Suppressor macrophage treated with lipopolysaccharide for 4 hours (primary cell): ENCODE measurements around the gene MSX2.

ENCODE experiments used
- DNase-seq: peaks from one replicate; pipeline ENCODE4 v3.0.0-alpha.2; 2020

MSX2 gene

DNA sequence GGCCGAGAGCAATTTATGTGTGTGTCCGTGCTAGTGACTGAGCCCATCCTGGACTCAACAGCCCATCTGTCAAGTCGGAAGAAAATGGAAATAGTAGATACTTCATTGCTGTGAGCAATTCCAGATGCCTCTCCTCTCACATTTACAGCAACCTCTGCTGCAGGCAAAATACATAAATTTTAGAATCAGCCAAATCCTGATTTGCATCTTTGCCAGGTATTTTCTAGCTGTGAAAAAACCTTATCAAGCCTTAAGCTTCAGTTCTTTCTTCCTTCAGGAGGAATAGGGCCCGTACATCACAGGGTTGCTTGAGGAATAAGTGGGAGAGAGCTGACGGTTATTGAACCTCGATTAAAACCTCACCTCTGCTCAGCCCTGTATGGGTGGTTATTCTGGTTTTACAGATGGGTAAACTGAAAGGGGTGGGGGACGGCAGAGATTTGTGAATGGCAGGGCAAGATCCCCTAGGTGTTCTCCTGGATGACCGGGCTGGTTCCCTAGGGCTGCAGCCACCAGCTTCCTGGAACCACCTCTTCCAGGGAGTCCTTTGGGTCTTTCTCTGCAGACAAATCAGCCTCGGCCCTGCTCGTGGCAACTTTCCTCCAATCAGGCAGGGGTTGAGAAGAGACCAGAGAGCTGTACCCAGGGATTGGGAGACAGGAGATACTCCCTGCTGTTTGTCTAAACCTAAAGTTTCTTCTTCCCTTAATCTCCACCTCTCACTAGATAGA is 5.3 kb upstream of the MSX2 start:
- DNase-seq = no peak

DNA sequence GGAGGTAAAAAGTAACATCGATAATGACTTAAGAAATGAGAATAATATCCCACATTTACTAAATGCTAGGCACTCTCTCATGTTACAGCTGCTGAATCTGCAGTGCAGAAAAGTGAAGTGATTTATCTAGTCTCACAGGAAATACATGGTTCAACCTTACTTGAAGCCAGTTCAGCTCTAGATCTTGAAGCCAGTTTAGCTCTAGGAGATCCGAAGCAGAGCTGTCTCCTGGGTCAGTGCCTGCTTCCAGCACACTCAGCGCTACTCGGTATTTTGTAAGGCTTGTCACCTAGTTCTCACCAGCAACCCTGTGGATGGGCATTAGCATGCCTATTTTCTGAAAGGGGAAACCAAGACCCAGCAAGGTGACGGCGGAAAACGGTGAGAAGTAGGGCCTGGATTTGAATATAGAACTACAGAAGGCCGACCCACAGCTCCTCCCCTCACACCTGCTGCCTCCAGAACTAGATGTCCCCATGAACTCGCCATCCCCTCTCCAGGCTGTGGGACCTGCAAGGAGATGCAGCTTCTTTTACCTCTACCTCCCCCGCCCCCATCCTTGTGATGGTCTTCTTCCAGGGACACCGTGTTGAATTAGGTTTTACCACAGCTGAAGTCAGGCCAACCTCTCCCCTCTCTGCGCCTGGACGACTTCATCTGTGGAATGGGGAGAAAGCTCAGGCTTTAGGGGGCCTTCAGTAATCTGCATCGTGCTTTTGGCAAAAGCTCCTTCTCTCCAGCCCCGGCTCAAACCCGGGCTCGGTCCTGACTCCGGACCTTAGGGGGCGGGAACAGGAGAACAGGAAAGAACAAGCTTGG is 4.4 kb upstream of the MSX2 start:
- DNase-seq = no peak

DNA sequence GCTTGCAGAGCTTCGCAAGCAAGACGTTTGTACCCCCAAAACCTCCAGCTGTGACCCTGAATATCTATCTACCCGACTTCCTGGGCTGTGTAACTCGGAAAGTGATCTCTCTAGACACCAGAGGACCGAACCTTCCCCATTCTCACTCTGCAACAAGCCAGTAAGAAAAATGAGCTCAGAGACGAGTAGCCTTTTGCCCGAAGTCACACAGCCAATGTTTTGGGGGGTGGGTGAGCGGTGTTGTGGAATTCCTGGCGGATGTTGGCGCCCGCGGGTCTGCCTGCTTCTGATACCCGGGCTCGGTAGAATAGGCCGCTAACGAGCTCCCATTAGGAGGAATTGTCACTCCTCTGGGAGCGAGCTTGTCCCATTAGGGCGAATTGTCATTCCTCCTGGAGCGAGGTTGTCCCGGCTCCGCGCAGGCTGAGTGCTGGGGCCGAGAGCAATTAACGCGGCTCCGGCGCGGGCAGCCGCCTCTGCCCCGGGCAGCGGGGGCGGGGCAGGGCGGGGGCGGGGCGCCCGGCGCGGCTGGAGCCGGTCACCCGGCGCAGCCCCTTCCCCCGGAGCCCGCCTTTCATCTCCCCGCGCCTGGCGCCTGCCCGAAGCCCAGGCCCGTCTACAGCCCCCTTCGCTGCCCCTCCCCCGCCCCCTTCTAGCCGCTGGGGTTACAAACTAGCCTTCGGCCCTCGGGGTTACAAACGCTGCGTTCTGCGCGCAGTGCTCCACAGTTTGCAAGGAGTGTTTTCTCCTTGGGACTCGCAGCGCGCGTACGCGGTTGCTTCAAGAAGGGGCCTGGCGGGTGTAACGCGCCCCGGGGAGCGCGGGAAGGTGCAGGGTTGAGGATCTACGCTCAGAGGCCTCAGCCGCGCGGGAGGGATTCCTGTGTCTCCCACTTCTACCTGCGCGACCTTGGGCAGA is 3.5 kb upstream of the MSX2 start:
- no peak for DNase-seq

DNA sequence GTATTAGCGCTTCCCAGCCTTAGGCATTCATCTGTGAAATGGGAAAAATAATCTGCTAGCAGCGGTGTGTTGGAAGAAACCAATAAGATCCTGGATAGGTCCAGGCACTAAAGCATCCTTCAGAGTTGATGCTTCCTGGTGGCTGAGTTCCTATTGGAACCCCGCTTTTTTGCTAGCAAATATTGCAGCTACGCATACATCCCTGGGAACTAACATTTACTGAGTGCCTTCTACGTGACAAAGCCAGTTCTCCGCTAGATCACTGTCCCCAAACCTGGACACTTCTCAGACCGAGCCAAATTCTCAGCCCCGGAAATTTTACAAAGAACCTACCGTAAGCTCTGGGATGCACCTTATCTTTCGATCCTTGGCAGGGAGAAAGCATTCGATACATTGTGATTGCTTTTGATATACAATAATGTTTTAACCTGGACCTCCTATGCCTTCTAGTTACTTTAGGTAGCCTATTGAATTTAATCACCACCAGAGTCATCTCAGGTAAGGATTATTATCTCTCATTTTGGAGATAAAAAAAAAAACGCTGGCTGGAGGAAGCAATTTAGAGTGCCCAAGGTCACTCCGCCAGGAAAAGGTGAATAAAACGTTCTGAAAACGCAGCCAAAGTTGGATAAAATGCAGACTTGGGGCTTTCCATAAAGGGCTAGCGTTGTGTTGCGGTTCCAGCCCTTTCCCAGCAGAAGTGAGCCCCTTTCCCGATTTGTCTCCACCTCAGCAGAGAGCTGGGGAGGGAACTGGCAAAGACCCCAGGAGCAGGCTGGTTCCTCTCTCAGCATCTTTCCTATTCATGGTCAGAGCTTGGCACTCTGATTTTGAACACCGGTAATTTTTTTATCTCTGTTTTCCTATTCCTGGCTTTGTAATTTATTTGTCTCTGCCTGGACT is 2.6 kb upstream of the MSX2 start:
- DNase-seq = no peak

DNA sequence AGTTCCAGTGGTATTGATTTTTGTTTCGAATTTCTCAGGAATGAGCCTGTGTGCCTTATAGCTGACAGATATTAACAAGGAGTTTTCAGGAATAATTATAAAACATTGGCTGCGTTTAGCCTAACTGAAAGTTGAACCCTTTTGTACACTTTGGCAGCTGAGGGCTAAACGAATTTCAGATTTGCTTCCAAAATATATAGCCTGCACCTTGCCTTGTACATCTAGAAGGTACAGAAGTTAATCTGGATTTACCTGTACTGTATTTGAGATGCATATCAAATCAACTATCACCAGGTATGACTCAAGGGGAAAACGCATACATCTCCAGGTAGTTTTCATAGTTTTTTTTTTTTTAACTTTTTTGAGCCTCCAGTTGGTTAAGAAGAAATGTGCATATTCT is 1.9 kb upstream of the MSX2 start:
- DNase-seq = no peak

DNA sequence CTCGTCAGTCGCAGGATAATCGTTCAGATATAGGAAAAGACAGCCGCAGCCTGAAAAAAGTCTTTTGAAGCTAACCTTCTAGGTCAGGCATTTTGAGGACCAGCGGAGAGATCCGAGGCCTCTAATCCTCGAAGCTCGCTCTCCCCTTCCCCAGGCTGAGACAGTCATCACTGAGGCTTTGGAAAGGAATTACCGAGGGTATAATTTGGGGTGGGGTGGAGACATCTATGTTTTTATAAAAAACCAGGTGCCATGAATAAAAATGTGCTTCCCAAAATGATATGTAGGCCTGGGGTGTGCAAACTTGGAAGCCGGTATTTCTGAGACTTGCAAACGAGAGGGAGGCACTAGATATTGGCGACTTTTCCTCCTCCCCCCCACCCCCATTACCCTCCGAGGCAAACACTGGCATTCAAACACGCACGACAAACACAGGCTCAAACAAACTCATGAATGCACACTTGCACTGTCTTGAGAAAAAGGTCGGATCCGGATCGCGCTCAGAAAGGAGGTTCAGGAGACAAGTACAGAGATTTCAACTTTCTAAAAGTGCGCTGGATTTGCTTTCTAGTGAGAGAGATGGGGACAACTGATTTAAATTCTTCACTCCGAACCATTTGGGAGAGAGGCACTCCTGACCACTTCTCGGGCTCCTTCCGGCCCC is 935 bp upstream of the MSX2 start:
- DNase-seq = no peak

DNA sequence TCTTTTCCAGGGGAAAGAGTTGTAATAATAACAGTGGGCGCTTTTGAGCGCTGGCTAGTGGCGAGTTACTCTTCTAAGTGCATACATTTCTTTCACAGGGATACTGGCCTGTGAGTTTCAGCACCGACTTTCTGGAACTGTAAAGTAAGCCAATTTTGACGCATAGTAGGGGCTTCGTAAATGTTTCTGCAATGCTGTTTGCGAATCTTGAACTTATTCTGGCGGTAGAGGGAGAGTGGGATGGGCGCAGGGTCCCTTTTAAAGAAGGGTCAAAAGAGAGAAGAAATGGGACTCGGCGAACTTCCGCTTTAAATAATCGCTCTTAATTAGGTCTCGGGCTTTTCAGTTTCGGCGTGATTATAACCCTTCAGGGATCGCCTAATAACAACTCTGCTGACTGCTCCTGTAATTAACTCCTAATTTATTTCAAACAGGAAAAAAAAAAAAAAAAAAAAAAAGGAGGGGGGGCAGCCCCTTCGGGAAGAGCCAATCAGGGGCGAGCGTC is 351 bp upstream of the MSX2 start:
- DNase-seq = no peak

DNA sequence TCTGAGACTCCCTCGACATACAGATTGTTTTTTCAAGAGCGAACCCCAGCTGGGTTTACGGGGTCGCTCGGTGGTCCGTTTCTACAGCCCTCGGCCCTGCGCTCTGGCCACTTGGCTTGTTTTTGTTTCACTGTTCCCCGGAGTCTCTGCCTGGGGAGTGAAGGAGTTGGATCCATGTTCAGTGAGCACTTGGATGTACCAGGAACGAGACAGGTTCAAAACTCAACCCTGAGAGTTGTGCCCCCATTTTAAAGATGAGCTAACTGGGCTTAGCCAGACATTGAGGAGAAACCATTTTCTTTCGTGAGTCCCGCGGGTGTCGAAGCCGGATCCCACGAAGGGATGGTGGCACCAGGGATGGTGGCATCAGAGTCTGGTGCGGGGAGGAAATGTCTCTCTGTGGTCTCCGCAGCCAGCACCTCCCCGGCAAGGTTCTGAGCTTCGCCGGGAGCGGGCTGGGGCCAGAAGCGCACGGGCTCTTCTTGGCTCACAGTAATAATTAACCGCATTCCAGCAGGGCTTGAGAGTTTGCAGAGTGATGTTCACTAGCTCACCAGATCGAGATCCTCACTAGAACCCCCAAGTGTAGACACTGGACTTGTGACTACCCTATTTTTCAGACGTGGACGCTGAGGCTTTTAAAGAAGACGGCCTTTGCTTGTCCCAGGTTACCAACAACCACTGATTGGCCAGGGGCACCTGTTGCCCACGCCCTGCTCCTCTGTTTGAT is 1.0 kb downstream of the MSX2 start:
- DNase-seq = no peak

DNA sequence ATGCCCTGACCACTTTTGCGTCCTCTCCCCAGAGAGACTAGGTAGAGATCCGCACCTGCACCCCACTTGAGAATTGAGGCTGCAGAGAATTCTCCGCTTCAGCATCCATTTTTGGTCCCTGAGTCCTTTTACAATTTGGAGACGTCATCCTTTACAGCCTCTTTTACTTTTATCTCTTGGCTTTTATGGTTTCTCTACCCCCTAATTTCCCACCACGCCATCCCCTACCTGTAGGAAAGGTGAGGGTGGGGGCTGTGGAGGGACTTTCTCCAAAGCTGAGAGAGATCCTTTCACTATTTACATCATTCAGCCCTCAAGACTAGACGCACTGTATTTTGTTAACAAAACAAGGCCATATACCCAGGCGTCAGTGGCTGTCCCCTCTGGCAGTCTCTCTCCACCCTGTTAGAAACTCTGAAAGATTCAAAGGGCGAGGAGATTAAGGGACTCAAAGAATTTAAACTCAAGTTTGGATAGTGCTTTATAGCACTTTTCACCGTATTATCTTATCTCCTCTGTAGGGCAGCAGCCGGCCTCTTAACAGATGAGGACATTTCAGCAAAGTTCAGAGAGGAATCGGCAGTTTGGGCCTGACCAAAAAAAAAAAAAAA is 1.7 kb downstream of the MSX2 start:
- no peak for DNase-seq

DNA sequence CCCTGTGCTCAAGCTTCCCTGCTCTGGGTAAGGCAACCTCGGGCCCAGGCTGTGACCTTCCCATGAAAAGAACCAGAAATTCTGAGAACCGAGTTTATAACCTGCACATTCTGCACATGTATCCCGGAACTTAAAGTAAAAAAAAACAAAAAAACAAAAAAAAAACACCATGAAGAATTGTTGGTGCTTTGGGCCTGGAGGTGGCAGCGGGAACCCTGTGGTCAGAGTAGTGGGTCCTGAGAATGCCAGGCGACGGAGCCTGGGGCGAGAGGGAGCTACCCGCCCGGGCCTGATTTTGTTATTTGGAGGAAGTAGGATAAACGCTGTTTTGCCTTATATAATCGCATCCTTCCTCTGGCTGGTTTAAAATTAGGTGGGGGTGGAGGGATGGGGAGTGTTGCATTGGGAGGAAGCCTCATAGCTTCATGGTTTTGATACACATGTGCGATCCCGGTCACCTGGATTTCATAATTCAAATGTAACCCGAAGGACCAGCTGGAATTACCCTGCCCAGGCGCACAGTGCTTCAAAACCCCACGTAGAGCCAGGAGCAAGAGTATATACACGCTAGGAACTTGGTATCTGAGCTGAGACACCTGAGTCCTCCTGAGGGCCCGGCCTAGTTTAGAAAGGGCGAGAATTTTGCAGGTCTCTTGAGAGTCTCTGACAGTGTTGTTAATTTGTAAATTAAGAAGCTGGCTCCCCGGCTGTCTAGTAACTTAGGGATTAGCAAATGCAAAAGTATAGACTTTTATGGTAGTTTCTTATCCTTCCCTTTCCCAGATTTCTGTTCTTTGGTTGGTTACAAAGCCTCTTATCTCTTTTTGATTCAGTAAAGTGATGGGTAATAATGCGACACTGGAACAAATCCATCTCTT is 2.8 kb downstream of the MSX2 start:
- no peak for DNase-seq

DNA sequence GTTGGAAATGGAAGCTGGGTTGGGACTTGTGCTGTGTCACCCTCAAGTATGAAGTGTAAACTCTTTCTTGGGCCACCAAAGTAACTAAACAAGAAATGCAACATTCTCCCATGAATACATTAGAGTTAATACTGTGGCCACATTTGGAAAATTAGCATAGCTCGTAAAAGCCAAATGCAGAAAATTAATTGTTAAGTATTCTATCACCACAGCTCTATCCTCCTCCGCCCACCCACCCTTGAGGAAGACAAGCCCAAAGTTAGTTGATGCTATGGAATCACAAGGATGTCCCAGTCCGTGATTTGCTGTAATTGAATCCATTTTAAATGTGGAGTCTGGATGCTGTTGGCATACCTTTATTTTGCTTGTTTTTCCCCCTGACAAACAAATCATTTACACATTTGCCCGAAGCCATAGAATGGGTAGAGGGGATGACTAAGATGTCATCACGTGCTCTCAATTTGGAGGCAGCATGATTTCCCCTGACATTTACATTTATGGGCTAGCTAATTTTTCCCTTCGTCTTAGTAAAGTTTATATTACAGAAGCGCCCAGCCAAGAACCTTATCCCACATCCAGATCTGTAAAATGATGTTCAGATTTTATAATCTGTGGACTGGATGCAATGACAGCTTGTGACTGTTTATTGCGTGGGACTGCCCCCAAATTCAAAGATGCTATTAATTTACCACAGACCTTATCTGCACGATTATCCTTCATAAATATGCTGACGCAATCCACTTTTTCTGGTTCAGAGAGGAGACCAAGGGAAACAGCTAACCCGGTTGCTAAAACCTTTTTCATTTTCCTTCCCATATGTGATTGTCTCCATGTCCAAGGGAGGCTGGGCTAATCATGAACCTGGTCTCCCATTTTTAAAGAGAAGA is 3.7 kb downstream of the MSX2 start:
- DNase-seq = no peak

DNA sequence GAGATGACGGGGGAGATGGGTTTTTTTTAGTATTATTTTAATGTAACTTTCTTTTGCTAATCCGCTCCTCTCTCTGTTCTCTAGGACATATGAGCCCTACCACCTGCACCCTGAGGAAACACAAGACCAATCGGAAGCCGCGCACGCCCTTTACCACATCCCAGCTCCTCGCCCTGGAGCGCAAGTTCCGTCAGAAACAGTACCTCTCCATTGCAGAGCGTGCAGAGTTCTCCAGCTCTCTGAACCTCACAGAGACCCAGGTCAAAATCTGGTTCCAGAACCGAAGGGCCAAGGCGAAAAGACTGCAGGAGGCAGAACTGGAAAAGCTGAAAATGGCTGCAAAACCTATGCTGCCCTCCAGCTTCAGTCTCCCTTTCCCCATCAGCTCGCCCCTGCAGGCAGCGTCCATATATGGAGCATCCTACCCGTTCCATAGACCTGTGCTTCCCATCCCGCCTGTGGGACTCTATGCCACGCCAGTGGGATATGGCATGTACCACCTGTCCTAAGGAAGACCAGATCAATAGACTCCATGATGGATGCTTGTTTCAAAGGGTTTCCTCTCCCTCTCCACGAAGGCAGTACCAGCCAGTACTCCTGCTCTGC is 4.8 kb downstream of the MSX2 start:
- DNase-seq = no peak

DNA sequence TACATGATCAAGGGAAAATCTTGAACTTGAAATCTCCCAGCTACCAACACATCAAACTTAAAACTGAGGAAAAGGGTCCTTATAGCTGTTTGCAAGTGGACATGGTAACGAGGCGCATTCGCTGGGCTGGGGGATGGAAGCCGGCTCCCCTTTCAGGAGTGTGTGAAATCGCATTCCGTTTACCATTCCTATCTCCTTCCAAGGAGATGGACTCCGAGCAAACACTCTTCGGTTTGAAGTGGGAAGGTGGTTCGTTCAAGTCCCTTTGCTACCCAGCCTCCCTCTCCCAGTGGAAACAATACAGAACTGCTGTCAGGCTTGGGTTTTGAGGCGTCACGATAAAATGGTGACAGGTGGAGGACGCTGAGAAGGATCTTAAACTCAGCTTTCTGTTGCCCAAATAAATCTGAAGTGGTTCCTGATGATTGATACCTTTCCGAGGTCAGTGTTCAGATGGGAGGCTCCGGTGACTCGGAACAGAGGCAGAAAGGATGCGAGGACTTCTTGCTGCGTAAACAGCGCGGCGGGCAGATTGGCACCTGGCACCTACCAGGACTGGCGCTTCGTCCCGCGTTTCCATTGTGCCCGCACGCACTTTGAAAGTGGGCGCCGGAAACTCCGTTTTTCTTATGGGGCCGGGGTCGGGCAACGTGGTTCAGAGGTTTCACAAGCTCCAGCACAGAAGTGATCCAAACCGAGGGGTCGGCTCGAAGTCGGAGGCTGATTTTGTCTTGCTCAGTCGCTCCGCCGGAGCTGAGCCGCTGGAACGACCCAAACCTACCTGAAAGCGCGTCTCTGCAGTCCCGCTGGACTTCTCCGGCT is 7.0 kb downstream of the MSX2 start:
- no peak for DNase-seq

DNA sequence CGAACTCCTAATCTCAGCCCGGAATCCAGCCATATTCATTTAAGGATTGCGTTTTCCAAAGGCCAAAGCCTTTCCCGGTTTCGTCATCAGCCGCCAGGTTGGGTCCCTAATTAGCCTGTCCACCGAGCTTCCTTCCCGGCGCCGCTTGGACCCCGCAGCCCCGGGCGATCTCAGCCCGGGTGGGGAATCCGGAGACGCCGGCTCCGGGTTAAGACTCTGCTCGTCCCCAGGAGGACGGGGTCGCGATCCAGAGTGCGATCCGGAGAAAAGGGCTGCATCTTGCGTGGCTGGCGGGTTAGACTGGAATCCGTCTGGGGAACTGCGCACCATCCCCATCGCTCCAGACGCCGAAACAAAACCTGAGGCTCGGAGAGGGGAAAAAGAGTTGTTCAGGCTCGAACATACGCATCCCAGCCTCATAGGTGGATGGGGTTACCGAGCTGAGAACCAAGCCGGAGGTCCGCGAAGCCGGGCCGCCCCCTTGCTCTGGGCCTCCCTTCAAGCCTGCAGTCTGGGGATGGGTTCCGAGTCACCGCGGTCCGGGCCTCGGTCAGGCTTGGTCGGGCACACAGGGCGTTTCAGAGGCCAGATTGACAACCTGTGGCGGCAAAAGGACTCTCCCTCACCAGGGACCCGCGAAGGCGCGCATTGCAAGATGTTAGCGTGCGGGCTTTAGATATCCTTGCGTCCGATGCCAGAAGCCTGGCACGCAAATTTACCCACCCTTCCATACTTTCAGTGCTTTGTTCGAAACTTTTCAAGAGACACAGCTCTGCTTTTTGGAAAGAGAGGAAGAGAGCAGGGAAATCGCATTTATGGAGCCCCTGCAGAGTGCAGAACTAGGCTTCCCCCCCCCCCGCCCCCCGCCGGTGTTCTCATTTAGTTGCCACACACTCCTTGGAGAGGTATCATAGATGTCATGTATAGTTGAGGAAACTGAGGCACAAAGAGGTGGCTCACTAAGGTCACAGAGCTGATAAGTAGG is 7.9 kb downstream of the MSX2 start:
- no peak for DNase-seq

DNA sequence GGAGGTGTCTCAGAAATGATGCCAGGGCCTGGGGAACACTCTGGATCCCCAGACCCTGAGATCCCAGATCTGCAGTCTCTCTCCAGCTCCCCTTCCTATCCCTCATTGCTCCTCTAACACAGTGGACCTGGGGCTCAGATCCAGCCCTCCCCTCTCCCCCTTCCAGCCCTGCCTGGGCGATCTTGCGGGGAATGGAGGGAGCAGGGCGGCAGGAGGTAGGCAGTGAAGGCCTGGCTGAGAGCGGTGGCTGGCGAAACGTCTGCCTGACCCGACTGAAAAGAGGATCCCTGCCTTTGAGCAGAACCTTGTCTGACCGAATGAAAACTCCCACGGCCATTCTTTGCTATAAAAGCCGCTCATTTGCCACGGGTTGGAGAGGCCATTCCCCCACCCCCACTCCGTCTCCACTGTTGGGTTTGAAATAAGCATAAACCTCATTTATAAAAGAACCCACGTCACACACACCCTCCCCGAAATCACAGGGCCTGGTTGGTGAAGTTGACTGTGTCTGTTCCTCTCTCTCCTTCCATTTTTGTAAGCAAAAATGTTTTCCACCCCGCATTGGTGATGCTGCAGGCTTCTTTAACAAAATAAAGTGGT is 8.8 kb downstream of the MSX2 start:
- DNase-seq = no peak
